DOHH2 (cell line): ENCODE measurements around the gene TUSC2.
A peak's percentile ranks its signal among the peaks of the same experiment; 100 is the strongest.
"Not testable (repeated sequence)": the region's sequence is repeated elsewhere in the genome, so short reads cannot be mapped to it uniquely, and the experiment has no call there.

Experiments
- H3F3A ChIP-seq: fragments of 200-600 bp; sonication (generic), shearing (Covaris generic); 2 replicates; pipeline ENCODE4 v1.6.0; 2016; ENCODE audit warnings: antibody characterized with exemption, mild to moderate bottlenecking; ENCODE audit not compliant: control insufficient read depth, insufficient read depth
- H3K27ac ChIP-seq: fragments of 200-600 bp; sonication (generic); 2 replicates; pipeline ENCODE4 v1.5.1; 2014; ENCODE audit warnings: low read depth, mild to moderate bottlenecking, low read length, moderate library complexity
- H3K27me3 ChIP-seq: fragments of 200-600 bp; sonication (generic); 2 replicates; pipeline ENCODE4 v1.6.1; 2014; ENCODE audit warnings: mild to moderate bottlenecking, low read length, mixed read lengths; ENCODE audit not compliant: control insufficient read depth
- H3K36me3 ChIP-seq: fragments of 200-600 bp; sonication (generic); 2 replicates; pipeline ENCODE4 v1.6.1; 2014; ENCODE audit warnings: mild to moderate bottlenecking, low read length, moderate library complexity, mixed read lengths; ENCODE audit not compliant: control insufficient read depth
- H3K4me1 ChIP-seq: fragments of 200-600 bp; sonication (generic); 2 replicates; pipeline ENCODE4 v1.6.1; 2014; ENCODE audit warnings: mild to moderate bottlenecking, low read length, mixed read lengths; ENCODE audit not compliant: control insufficient read depth
- H3K4me2 ChIP-seq: fragments of 200-600 bp; sonication (generic); 2 replicates; pipeline ENCODE4 v1.6.0; 2014; ENCODE audit warnings: mild to moderate bottlenecking, low read length, moderate library complexity
- H3K4me3 ChIP-seq: fragments of 200-600 bp; sonication (generic); 2 replicates; pipeline ENCODE4 v1.5.1; 2014; ENCODE audit warnings: mild to moderate bottlenecking, low read length, mixed read lengths
- H3K79me2 ChIP-seq: fragments of 200-600 bp; sonication (generic); 2 replicates; pipeline ENCODE4 v1.6.1; 2014; ENCODE audit warnings: mild to moderate bottlenecking, low read length, mixed read lengths; ENCODE audit not compliant: control insufficient read depth
- H3K9me2 ChIP-seq: fragments of 200-600 bp; sonication (generic); replicated peaks from 2 replicates; pipeline ENCODE4 v1.6.1; 2014; ENCODE audit warnings: mild to moderate bottlenecking, low read length, mixed read lengths; ENCODE audit not compliant: control insufficient read depth
- H3K9me3 ChIP-seq: fragments of 200-600 bp; sonication (generic); 2 replicates; pipeline ENCODE4 v1.6.1; 2014; ENCODE audit warnings: antibody characterized with exemption, low read length, mixed read lengths; ENCODE audit not compliant: control insufficient read depth, insufficient read depth
- H4K20me1 ChIP-seq: fragments of 200-600 bp; sonication (generic); 2 replicates; pipeline ENCODE4 v1.6.0; 2014; ENCODE audit warnings: low read depth, mild to moderate bottlenecking, antibody characterized with exemption, low read length, moderate library complexity; ENCODE audit not compliant: control insufficient read depth, insufficient read depth
- EZH2phosphoT487 ChIP-seq: fragments of 200-600 bp; sonication (generic); IDR thresholded peaks from 2 replicates; pipeline ENCODE4 v1.6.1; 2017; ENCODE audit warnings: borderline replicate concordance, mild to moderate bottlenecking, antibody characterized with exemption, low read length, moderate library complexity, mixed read lengths
- TF ChIP-seq, protein P1 (sequence below): fragments of 200-600 bp; sonication (generic); IDR thresholded peaks from one replicate; pipeline ENCODE4 v1.5.1; 2014; ENCODE audit warnings: antibody characterized with exemption, mild to moderate bottlenecking, low read depth, low read length; ENCODE audit not compliant: poor library complexity, severe bottlenecking

Gene TUSC2

GRCh38 chr3:50314342-50314741 is 13.7 kb downstream of the TUSC2 start:
- Histone ChIP-seq H3K27me3 (no peaks in the 10 kb centered on the region), H3K9me3 (no peaks in the 10 kb centered on the region), H3K4me3 (no peak overlapping the region), H3F3A (no peaks in the 10 kb centered on the region; the same call in 1 of the 2 replicates), H3K36me3 (peaks cover 8% of the 10 kb centered on the region), H3K4me1 (peaks cover 6% of the 10 kb centered on the region; the same call in 1 of the 2 replicates), H3K9me2 (no peaks in the 10 kb centered on the region), H3K27ac (no peak overlapping the region), H3K79me2 (no peaks in the 10 kb centered on the region), H4K20me1 (no peaks in the 10 kb centered on the region), H3K4me2 (no peak overlapping the region)
- no peak for TF ChIP-seq EZH2phosphoT487
- TF ChIP-seq, protein P1, sequence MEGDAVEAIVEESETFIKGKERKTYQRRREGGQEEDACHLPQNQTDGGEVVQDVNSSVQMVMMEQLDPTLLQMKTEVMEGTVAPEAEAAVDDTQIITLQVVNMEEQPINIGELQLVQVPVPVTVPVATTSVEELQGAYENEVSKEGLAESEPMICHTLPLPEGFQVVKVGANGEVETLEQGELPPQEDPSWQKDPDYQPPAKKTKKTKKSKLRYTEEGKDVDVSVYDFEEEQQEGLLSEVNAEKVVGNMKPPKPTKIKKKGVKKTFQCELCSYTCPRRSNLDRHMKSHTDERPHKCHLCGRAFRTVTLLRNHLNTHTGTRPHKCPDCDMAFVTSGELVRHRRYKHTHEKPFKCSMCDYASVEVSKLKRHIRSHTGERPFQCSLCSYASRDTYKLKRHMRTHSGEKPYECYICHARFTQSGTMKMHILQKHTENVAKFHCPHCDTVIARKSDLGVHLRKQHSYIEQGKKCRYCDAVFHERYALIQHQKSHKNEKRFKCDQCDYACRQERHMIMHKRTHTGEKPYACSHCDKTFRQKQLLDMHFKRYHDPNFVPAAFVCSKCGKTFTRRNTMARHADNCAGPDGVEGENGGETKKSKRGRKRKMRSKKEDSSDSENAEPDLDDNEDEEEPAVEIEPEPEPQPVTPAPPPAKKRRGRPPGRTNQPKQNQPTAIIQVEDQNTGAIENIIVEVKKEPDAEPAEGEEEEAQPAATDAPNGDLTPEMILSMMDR, result no peak

DNA sequence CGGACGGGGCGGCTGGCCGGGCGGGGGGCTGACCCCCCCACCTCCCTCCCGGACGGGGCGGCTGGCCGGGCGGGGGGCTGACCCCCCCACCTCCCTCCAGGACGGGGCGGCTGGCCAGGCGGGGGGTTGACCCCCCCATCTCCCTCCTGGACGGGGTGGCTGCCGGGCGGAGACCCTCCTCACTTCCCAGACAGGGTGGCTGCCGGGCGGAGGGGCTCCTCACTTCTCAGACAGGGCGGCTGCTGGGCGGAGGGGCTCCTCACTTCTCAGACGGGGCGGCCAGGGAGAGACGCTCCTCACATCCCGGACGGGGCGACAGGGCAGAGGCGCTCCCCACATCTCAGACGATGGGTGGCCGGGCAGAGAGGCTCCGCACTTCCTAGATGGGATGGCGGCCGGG is 16.0 kb downstream of the TUSC2 start:
- not testable (repeated sequence) for H3K9me2 ChIP-seq, H3K27me3 ChIP-seq, H4K20me1 ChIP-seq

GRCh38 chr3:50304601-50305000 is 23.4 kb downstream of the TUSC2 start:
- no peaks in the 10 kb centered on the region for H3K27me3 ChIP-seq
- H3K27ac ChIP-seq, result peak overlapping the region; percentile 2; the same call in 1 of the 2 replicates
- no peaks in the 10 kb centered on the region for H3K9me2 ChIP-seq
- H3K4me1 ChIP-seq, result peaks cover 17% of the 10 kb centered on the region
- no peak for TF ChIP-seq EZH2phosphoT487
- TF ChIP-seq, protein P1, result no peak
- H3K79me2 ChIP-seq, result no peaks in the 10 kb centered on the region
- H3K4me3 ChIP-seq, result no peak overlapping the region
- H3K36me3 ChIP-seq, result no peaks in the 10 kb centered on the region
- peak overlapping the region; percentile 8 for H3K4me2 ChIP-seq
- peaks cover 7% of the 10 kb centered on the region for H3F3A ChIP-seq
- H3K9me3 ChIP-seq, result no peaks in the 10 kb centered on the region
- H4K20me1 ChIP-seq, result no peaks in the 10 kb centered on the region

More for the DNA sequence above, 16.0 kb downstream of the TUSC2 start:
- not testable (repeated sequence) for H3K79me2 ChIP-seq, H3K4me3 ChIP-seq, H3K36me3 ChIP-seq, H3K9me3 ChIP-seq, H3K4me1 ChIP-seq, H3K4me2 ChIP-seq, H3F3A ChIP-seq, H3K27ac ChIP-seq

DNA sequence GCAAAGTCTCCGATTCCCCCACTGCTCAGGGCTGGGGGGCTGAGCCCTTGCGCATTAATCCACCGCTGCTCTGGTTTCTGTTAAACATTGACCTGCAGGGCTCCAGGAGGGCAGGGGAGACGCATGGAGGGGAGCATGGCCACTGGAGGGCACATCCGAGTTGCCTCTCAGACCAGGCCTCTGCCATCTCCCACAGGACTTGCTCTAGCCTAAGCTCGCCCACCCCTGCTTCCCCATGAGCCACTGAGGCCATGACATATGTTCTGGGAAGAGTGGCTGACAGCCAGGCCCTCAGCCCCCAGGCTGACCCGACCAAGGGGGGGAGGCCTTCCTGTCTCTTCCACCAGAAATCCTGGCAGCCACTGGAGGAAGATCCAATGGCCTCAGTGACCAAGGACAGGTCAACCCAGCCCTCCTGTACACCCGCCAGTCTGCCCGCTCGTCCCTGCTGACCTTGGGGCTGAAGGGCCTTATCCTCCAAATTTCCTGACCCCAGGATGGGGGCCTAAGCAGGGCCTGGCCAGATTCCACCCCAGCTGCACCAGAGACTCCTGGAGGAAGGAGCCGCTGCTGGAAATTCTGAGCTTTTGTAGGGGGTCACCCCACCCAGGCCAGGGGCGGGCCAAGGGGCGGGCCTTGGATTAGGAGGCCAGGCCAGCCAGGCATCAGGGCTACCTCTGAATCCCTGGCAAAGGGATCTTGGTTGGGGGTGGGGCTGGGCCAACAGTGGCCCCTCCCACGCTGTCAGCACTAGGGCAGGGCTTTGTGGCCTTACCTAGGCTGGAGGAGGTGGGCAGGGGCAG is 24.8 kb downstream of the TUSC2 start, which contains the start of gene HYAL1:
TSS of gene HYAL1 (minus strand) at position 562 of the 803 bp plus-strand sequence. CDS start 618 bp downstream, outside the sequence.
- H3K9me3 ChIP-seq, result no peaks in the 10 kb centered on the region
- H3K27ac ChIP-seq, result no peak within 1 kb of the TSS
- H3K4me1 ChIP-seq, result peaks cover 22% of the 10 kb centered on the region
- no peak within 1 kb of the TSS for H3K4me2 ChIP-seq
- H4K20me1 ChIP-seq, result no peaks in the 10 kb centered on the region
- H3K9me2 ChIP-seq, result no peaks in the 10 kb centered on the region
- TF ChIP-seq, protein P1, result no peak
- TF ChIP-seq EZH2phosphoT487, result no peak
- H3K4me3 ChIP-seq, result no peak within 1 kb of the TSS
- 0 out of 2 replicates have a peak, but pooled peaks cover 2% of the 10 kb centered on the region for H3K79me2 ChIP-seq
- no peaks in the 10 kb centered on the region for H3K27me3 ChIP-seq
- no peaks in the 10 kb centered on the region for H3K36me3 ChIP-seq
- peaks cover 7% of the 10 kb centered on the region for H3F3A ChIP-seq
